Activated CD8-positive, alpha-beta T cell treated with anti-CD3 and anti-CD28 coated beads for 36 hours (primary cell): ENCODE data around the gene LAMC3. TPM values are rescaled to one million over a fixed set of nuclear protein-coding genes. Genes with fewer than 3 reads are reported as not detected.

Source experiments
- ATAC-seq: fragments of 200-7000 bp; cut with Tn5 transposase; one replicate; pipeline ENCODE4 v1.10.0; 2021; ENCODE audit warnings: mild to moderate bottlenecking, moderate library complexity
- CTCF ChIA-PET: fragments of 350-600 bp; sonication (Branson Sonifier 250); formaldehyde crosslinking; loops from one replicate; lab custom pipeline; 2021; ENCODE audit warnings: antibody characterized with exemption; lab: Charles Lee
- POLR2A ChIA-PET: fragments of 350-600 bp; sonication (Branson Sonifier 250); formaldehyde crosslinking; loops from one replicate; lab custom pipeline; 2021; ENCODE audit warnings: antibody characterized with exemption; lab: Charles Lee
- DNase-seq: peaks from one replicate; pipeline ENCODE4 v3.0.0-alpha.2; 2020
- H3K27ac Mint-ChIP-seq: one replicate; pipeline ENCODE4 v1.8.0; 2021; ENCODE audit warnings: mild to moderate bottlenecking, mixed read lengths
- H3K27me3 Mint-ChIP-seq: one replicate; pipeline ENCODE4 v1.8.0; 2021; ENCODE audit warnings: mixed read lengths
- H3K36me3 Mint-ChIP-seq: one replicate; pipeline ENCODE4 v1.8.0; 2021; ENCODE audit warnings: low read depth, mixed read lengths
- H3K4me1 Mint-ChIP-seq: one replicate; pipeline ENCODE4 v1.8.0; 2021; ENCODE audit warnings: low read depth, mixed read lengths
- H3K4me3 Mint-ChIP-seq: one replicate; pipeline ENCODE4 v1.8.0; 2021; ENCODE audit warnings: mild to moderate bottlenecking, moderate library complexity, mixed read lengths
- H3K9me3 Mint-ChIP-seq: one replicate; pipeline ENCODE4 v1.8.0; 2021; ENCODE audit warnings: mixed read lengths
- intact Hi-C: fragments of 100-400 bp; cut with micrococcal nuclease; formaldehyde crosslinking; loops from one replicate; pipeline ENCODE4 v1.10.0; 2022
- total RNA-seq, 2 experiments: library from RNA; stranded (reverse); gene quantifications; one replicate each; pipeline ENCODE4 v1.2.3, GENCODE V29; 2021
- TF ChIP-seq, protein P1 (sequence below): fragments of 200-600 bp; IDR thresholded peaks from one replicate; pipeline ENCODE4 v1.8.0; 2022; ENCODE audit warnings: antibody characterized with exemption, mild to moderate bottlenecking

The LAMC3 gene
- total RNA-seq, 2 experiments from 2014 or later: 0.09 to 0.43 TPM

DNA sequence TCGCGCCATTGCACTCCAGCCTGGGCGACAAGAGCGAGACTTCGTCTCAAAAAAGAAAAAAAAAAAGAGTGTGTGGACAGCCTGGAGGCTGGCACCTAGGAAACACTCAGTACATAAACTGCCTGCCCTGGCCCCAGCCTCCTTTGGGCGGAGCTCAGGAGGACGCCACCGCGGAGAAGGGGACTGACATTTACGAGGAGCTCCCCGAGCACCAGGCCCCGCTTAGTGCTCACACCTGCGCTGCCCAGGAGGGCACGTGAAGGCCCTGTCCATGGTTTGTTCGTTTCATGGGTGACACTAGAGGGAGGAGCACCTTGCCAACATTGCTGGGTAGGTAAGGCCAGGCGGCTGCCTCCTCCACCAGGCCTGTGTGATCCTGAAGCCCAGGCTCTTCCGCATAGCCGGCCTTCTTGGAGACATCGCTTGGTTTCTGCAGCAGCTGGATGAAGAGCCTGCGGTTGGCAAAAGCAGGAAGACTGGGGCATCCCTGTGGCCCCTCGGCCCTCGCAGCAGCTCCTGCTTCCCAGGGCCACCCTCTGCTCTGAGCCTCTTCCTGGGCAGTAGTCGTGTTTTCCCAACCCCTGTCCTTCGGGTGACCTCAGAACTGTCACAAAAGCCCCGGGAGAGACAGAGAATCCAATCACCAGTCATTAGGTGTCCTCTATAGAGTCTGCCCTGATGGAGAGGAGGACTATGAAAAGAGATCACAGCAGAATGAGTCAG, 26.2 kb upstream of the LAMC3 start:
- ChIA-PET POLR2A (no interaction called here), CTCF (no interaction called here)
- Mint-ChIP-seq H3K27me3 (peaks cover 2% of the 10 kb centered on the region), H3K4me3 (no peak overlapping the region), H3K27ac (no peak overlapping the region), H3K4me1 (no peaks in the 10 kb centered on the region), H3K36me3 (no peaks in the 10 kb centered on the region), H3K9me3 (no peaks in the 10 kb centered on the region)
- TF ChIP-seq, protein P1, sequence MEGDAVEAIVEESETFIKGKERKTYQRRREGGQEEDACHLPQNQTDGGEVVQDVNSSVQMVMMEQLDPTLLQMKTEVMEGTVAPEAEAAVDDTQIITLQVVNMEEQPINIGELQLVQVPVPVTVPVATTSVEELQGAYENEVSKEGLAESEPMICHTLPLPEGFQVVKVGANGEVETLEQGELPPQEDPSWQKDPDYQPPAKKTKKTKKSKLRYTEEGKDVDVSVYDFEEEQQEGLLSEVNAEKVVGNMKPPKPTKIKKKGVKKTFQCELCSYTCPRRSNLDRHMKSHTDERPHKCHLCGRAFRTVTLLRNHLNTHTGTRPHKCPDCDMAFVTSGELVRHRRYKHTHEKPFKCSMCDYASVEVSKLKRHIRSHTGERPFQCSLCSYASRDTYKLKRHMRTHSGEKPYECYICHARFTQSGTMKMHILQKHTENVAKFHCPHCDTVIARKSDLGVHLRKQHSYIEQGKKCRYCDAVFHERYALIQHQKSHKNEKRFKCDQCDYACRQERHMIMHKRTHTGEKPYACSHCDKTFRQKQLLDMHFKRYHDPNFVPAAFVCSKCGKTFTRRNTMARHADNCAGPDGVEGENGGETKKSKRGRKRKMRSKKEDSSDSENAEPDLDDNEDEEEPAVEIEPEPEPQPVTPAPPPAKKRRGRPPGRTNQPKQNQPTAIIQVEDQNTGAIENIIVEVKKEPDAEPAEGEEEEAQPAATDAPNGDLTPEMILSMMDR: no peak
- no peak for DNase-seq
- no peak for ATAC-seq
- intact Hi-C loops: no loop called here

DNA sequence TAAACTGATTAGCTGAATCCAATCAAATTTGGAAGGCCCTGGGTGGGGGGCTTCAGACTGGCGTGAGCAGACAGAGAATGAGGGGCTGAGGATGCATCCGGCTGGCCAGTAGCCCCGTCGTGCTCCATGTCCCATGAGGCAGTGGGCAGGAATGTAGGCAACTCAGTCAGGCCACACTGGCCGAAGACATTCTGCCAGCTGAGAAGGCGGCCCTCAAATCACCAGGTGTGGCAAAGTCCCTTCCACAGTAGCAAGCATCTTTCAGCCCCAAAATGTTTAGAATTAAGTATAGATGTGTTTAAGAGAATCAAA, 25.7 kb upstream of the LAMC3 start:
- ChIA-PET CTCF (no interaction called here), POLR2A (no interaction called here)
- ATAC-seq (no peak), DNase-seq (no peak)
- Mint-ChIP-seq H3K27me3 (peaks cover 2% of the 10 kb centered on the region), H3K4me1 (no peaks in the 10 kb centered on the region), H3K9me3 (no peaks in the 10 kb centered on the region), H3K27ac (no peak overlapping the region), H3K36me3 (no peaks in the 10 kb centered on the region), H3K4me3 (no peak overlapping the region)
- intact Hi-C loops: no loop called here
- TF ChIP-seq, protein P1: no peak

DNA sequence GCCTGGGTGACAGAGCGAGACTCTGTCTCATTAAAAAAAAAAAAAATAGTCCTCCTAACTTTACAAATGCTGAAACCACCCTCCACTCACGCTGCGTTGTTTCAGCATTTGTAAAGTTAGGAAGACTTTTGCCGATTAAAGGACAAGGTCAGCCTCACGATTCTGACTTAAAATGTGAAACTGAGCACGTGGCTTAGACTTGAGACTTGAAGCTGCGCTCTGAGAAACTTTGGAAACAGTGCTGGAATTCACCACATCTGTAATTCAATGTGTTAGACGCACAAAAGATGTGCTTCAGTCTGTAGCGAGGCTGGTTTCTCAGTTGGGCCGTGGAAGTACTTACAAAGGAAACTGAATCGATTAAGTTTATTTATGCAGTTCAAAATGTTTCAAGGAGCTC, 25.0 kb upstream of the LAMC3 start:
- Mint-ChIP-seq H3K36me3 (no peaks in the 10 kb centered on the region), H3K4me3 (no peak overlapping the region), H3K27me3 (peaks cover 2% of the 10 kb centered on the region), H3K9me3 (no peaks in the 10 kb centered on the region), H3K27ac (no peak overlapping the region), H3K4me1 (no peaks in the 10 kb centered on the region)
- intact Hi-C loops: no loop called here
- CTCF ChIA-PET: interaction anchor here (1.7 to 1.8 kb wide), 2 partner anchors 14 to 63 kb away, joined by 5 to 6 read pairs; no protein-coding TSS in a partner anchor
- TF ChIP-seq, protein P1: no peak
- POLR2A ChIA-PET: no interaction called here
- ATAC-seq (no peak), DNase-seq (no peak)

DNA sequence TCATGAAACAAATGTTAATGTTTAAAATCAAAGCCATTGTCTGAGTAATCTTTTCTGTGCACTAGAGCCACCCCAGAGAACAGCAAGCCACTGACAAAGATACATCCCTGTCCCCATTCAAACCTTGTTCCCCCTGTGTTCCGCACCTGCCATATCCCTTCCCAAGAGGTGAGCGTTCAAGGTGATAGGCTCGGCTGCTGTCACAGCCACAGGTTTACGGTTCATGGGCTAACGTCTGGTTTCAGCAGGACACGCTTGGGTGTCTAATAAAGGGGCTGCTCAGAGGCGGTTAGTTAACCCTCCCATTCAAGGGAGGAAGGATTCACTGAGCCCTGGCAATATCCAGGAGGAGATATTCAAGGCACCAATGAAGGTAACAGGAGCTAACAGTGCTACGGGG, 24.5 kb upstream of the LAMC3 start:
- ChIA-PET CTCF (interaction anchor here (1.7 to 1.8 kb wide), 2 partner anchors 14 to 62 kb away, joined by 5 to 6 read pairs; no protein-coding TSS in a partner anchor), POLR2A (interaction anchor here (0.5 kb wide), 1 partner anchor 337 kb away, joined by 3 read pairs; no protein-coding TSS in a partner anchor)
- H3K4me3 Mint-ChIP-seq: no peak overlapping the region
- H3K36me3 Mint-ChIP-seq: no peaks in the 10 kb centered on the region
- H3K9me3 Mint-ChIP-seq: no peaks in the 10 kb centered on the region
- intact Hi-C loops: no loop called here
- no peak for ATAC-seq
- peaks cover 2% of the 10 kb centered on the region for H3K27me3 Mint-ChIP-seq
- H3K4me1 Mint-ChIP-seq: no peaks in the 10 kb centered on the region
- no peak for DNase-seq
- no peak overlapping the region for H3K27ac Mint-ChIP-seq
- TF ChIP-seq, protein P1: no peak

DNA sequence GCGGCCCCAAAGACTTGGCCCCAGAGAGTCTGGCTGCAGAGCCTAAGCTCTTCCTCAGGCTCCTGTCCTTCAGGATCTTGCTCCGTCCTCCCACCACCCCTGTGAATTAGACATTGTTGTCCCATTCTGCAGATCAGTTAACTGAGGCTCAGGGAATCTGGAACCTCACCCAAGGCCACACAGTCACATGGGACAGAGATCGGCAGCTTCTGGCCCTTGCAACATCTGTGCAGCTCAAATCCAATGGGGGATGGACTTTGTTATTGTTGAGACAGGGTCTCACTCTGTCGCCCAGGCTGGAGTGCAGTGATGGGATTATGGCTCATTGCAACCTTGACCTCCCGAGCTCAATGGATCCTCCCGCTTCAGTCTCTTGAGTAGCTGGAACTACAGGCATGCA, 23.9 kb upstream of the LAMC3 start:
- H3K4me1 Mint-ChIP-seq: no peaks in the 10 kb centered on the region
- CTCF ChIA-PET: interaction anchor here (1.7 to 1.8 kb wide), 2 partner anchors 13 to 62 kb away, joined by 5 to 6 read pairs; no protein-coding TSS in a partner anchor
- TF ChIP-seq, protein P1: no peak

More for the DNA sequence above, 23.9 kb upstream of the LAMC3 start:
- Mint-ChIP-seq H3K9me3 (no peaks in the 10 kb centered on the region), H3K4me3 (no peak overlapping the region), H3K27me3 (peaks cover 2% of the 10 kb centered on the region), H3K36me3 (no peaks in the 10 kb centered on the region), H3K27ac (no peak overlapping the region)
- intact Hi-C loops: no loop called here
- no peak for DNase-seq
- POLR2A ChIA-PET: interaction anchor here (0.5 kb wide), 1 partner anchor 337 kb away, joined by 3 read pairs; no protein-coding TSS in a partner anchor
- no peak for ATAC-seq
